CD14-positive monocyte (primary cell): ENCODE results near the gene KRTAP20-1. TPM values are rescaled to one million over a fixed set of nuclear protein-coding genes. Genes with fewer than 3 reads are reported as not detected.

ENCODE experiments used
- DNase-seq, 3 donors: peaks; one replicate each; pipeline ENCODE4 v3.0.0-alpha.2; 2011 to 2022
- H2AFZ ChIP-seq: 2 replicates; pipeline ENCODE4 v1.6.0; 2012; ENCODE audit warnings: mild to moderate bottlenecking, low read depth, low read length, inconsistent platforms; ENCODE audit not compliant: insufficient read depth, poor library complexity, severe bottlenecking
- H3K27ac ChIP-seq, 2 donors: 1 replicate in 1 of 2; 2 replicates in 1 of 2; pipeline ENCODE4 v1.5.1; 2012 to 2013; ENCODE audit warnings: low read length in 2 of 2, control low read depth in 1 of 2, inconsistent platforms in 1 of 2, low read depth in 1 of 2, mild to moderate bottlenecking in 1 of 2
- H3K27me3 ChIP-seq, 2 donors: one replicate each; pipeline versions ENCODE4 v1.6.0 to v1.6.1; 2011 to 2013; ENCODE audit warnings: low read length in 2 of 2; ENCODE audit not compliant: control insufficient read depth in 2 of 2, insufficient read depth in 2 of 2
- H3K36me3 ChIP-seq, 2 donors: replicated peaks in 1 of 2; 1 replicate in 1 of 2; 2 replicates in 1 of 2; pipeline versions ENCODE4 v1.5.1 to v1.6.1; 2012 to 2013; ENCODE audit warnings: low read length in 2 of 2, control low read depth in 1 of 2, inconsistent platforms in 1 of 2, mild to moderate bottlenecking in 1 of 2; ENCODE audit not compliant: insufficient read depth in 2 of 2, control insufficient read depth in 1 of 2
- H3K4me1 ChIP-seq, 2 donors: 1 replicate in 1 of 2; 2 replicates in 1 of 2; pipeline versions ENCODE4 v1.5.1 to v1.6.1; 2012 to 2013; ENCODE audit warnings: low read length in 2 of 2, control low read depth in 1 of 2, inconsistent platforms in 1 of 2, mild to moderate bottlenecking in 1 of 2, moderate library complexity in 1 of 2; ENCODE audit not compliant: insufficient read depth in 2 of 2, control insufficient read depth in 1 of 2
- H3K4me2 ChIP-seq: replicated peaks from 2 replicates; pipeline ENCODE3; 2012; ENCODE audit warnings: low read length, moderate library complexity, mild to moderate bottlenecking; ENCODE audit not compliant: poor library complexity, severe bottlenecking; ENCODE audit errors: extremely low read depth
- H3K4me3 ChIP-seq, 3 experiments: fragments of 200-600 bp in 1 of 3; sonication (generic) in 1 of 3; replicated peaks in 1 of 3; 1 replicate in 2 of 3; 2 replicates in 1 of 3; pipeline ENCODE4 v1.5.1; 2011 to 2013; ENCODE audit warnings: low read length in 3 of 3, mild to moderate bottlenecking in 3 of 3, control low read depth in 2 of 3, low read depth in 2 of 3, inconsistent platforms in 1 of 3, moderate library complexity in 1 of 3
- H3K79me2 ChIP-seq: 2 replicates; pipeline ENCODE4 v1.6.0; 2012; ENCODE audit warnings: mild to moderate bottlenecking, control low read depth, inconsistent platforms, low read length, moderate library complexity; ENCODE audit not compliant: insufficient read depth
- H3K9ac ChIP-seq: 2 replicates; pipeline ENCODE4 v1.6.0; 2017; ENCODE audit warnings: low read length, mild to moderate bottlenecking; ENCODE audit not compliant: insufficient read depth, poor library complexity, severe bottlenecking
- H3K9me3 ChIP-seq, 2 donors: replicated peaks in 1 of 2; 1 replicate in 1 of 2; 2 replicates in 1 of 2; pipeline versions ENCODE4 v1.5.1 to v1.6.1; 2012 to 2013; ENCODE audit warnings: low read length in 2 of 2, control low read depth in 1 of 2; ENCODE audit not compliant: control insufficient read depth in 1 of 2, insufficient read depth in 1 of 2
- H4K20me1 ChIP-seq: 2 replicates; pipeline ENCODE4 v1.6.0; 2012; ENCODE audit warnings: mild to moderate bottlenecking, low read length, control low read depth, moderate library complexity; ENCODE audit not compliant: insufficient read depth
- H3K27ac Mint-ChIP-seq, 7 donors: one replicate each; pipeline ENCODE4 v1.8.0; 2020; ENCODE audit warnings: mild to moderate bottlenecking in 7 of 7, mixed read lengths in 7 of 7, moderate library complexity in 6 of 7, inconsistent platforms in 2 of 7
- H3K27me3 Mint-ChIP-seq, 3 donors: one replicate each; pipeline ENCODE4 v1.8.0; 2021 to 2022; ENCODE audit warnings: low read depth in 3 of 3, mild to moderate bottlenecking in 3 of 3, mixed read lengths in 3 of 3, moderate library complexity in 3 of 3, inconsistent platforms in 1 of 3
- H3K36me3 Mint-ChIP-seq, 2 donors: one replicate each; pipeline ENCODE4 v1.8.0; 2020; ENCODE audit warnings: mixed read lengths in 2 of 2, inconsistent platforms in 1 of 2, mild to moderate bottlenecking in 1 of 2
- H3K4me1 Mint-ChIP-seq: one replicate; pipeline ENCODE4 v1.8.0; 2020; ENCODE audit warnings: mild to moderate bottlenecking, mixed read lengths
- H3K4me3 Mint-ChIP-seq, 2 donors: one replicate each; pipeline ENCODE4 v1.8.0; 2020; ENCODE audit warnings: mild to moderate bottlenecking in 2 of 2, mixed read lengths in 2 of 2, moderate library complexity in 1 of 2
- H3K9me3 Mint-ChIP-seq, 7 donors: one replicate each; pipeline ENCODE4 v1.8.0; 2020 to 2022; ENCODE audit warnings: mixed read lengths in 7 of 7, mild to moderate bottlenecking in 6 of 7, moderate library complexity in 6 of 7, inconsistent platforms in 2 of 7
- CTCF ChIP-seq: fragments of 200-600 bp; IDR thresholded peaks from one replicate; pipeline ENCODE4 v1.8.0; 2022; ENCODE audit warnings: antibody characterized with exemption, mild to moderate bottlenecking
- WGBS: methylation state at CpG from one replicate; pipeline ENCODE4 v1.1.5; 2013; ENCODE audit warnings: missing lambda C conversion rate; ENCODE audit not compliant: insufficient coverage; 5-methylcytosine and 5-hydroxymethylcytosine counted together
- intact Hi-C, 2 donors: fragments of 100-400 bp; cut with micrococcal nuclease; formaldehyde crosslinking; loops; one replicate each; pipeline versions ENCODE4 v1.15.0 to v1.15.1; 2023
- polyA plus RNA-seq, 3 donors: library from polyadenylated mRNA; depleted of rRNA in 1 of 3; unstranded in 2 of 3; stranded (reverse) in 1 of 3; fragments of 300-500 nt in 2 of 3; fragments of >200 nt in 1 of 3; fragmentation: Illumina TruSeq in 2 of 3; gene quantifications; 1 replicate in 2 of 3; 2 replicates in 1 of 3; pipeline ENCODE4 v1.2.3, GENCODE V29; 2012 to 2021

Gene KRTAP20-1
- polyA plus RNA-seq, 3 donors: not detected

GRCh38 chr21:30580132-30580531, 36.1 kb upstream of the KRTAP20-1 start:
- no peak for TF ChIP-seq CTCF
- no peaks in the 10 kb centered on the region for H3K4me1 Mint-ChIP-seq
- H3K4me1 ChIP-seq: no peaks in the 10 kb centered on the region
- no peaks in the 10 kb centered on the region for H3K27me3 ChIP-seq
- H3K27me3 Mint-ChIP-seq: no peaks in the 10 kb centered on the region
- H3K9me3 ChIP-seq: peaks cover 3 to 14% of the 10 kb centered on the region in 2 donors
- no peak for DNase-seq
- H3K9me3 Mint-ChIP-seq: peaks cover 0 to 10% (median 3%) of the 10 kb centered on the region in 7 donors
- no peak overlapping the region for H3K27ac Mint-ChIP-seq
- H4K20me1 ChIP-seq: no peaks in the 10 kb centered on the region
- intact Hi-C loops: no loop called here
- no peak overlapping the region for H3K4me3 Mint-ChIP-seq
- no peak overlapping the region for H3K27ac ChIP-seq
- no peaks in the 10 kb centered on the region for H3K36me3 Mint-ChIP-seq
- no peaks in the 10 kb centered on the region for H3K79me2 ChIP-seq
- H3K4me3 ChIP-seq: no peak overlapping the region
- no peak overlapping the region for H2AFZ ChIP-seq
- H3K36me3 ChIP-seq: no peaks in the 10 kb centered on the region
- no peak overlapping the region for H3K4me2 ChIP-seq
- WGBS: 33% methylated on average over 1 of the region's 3 CpGs
- no peak overlapping the region for H3K9ac ChIP-seq

- H3K79me2 ChIP-seq: no peaks in the 10 kb centered on the region
- Mint-ChIP-seq H3K9me3 (peaks cover 0 to 8% (median 2%) of the 10 kb centered on the region in 7 donors), H3K27ac (no peak overlapping the region), H3K4me1 (no peaks in the 10 kb centered on the region), H3K27me3 (no peaks in the 10 kb centered on the region), H3K36me3 (no peaks in the 10 kb centered on the region), H3K4me3 (no peak overlapping the region)
- no peaks in the 10 kb centered on the region for H3K36me3 ChIP-seq
- H3K27me3 ChIP-seq: no peaks in the 10 kb centered on the region
- no peak for DNase-seq
- H2AFZ ChIP-seq: no peak overlapping the region
- H4K20me1 ChIP-seq: no peaks in the 10 kb centered on the region
- H3K27ac ChIP-seq: no peak overlapping the region
- H3K4me1 ChIP-seq: no peaks in the 10 kb centered on the region
- H3K4me3 ChIP-seq: no peak overlapping the region
- H3K9me3 ChIP-seq: peaks cover 3 to 8% of the 10 kb centered on the region in 2 donors
- no peak overlapping the region for H3K4me2 ChIP-seq
- no CpG with 5 or more reads among the region's 1 CpG for WGBS
- no peak overlapping the region for H3K9ac ChIP-seq
- TF ChIP-seq CTCF: no peak
- intact Hi-C loops: no loop called here
Observed at GRCh38 chr21:30582870-30583269, 33.4 kb upstream of the KRTAP20-1 start.
